HEK293 (cell line): ENCODE results near the gene MORC1.

Source experiments
- ZNF10 ChIP-seq: fragments of 450-650 bp; formaldehyde crosslinking; IDR thresholded peaks from 2 replicates; pipeline ENCODE4 v1.5.1; 2017; ENCODE audit warnings: missing biosample characterization, missing genetic modification characterization
- ZNF544 ChIP-seq: fragments of 450-650 bp; formaldehyde crosslinking; IDR thresholded peaks from 2 replicates; pipeline ENCODE4 v1.5.0; 2017; ENCODE audit warnings: missing biosample characterization, missing genetic modification characterization
- ZNF777 ChIP-seq: fragments of 450-650 bp; formaldehyde crosslinking; IDR thresholded peaks from 2 replicates; pipeline ENCODE4 v1.5.1; 2017; ENCODE audit warnings: missing biosample characterization, missing genetic modification characterization, borderline replicate concordance
- ZSCAN16 ChIP-seq: fragments of 450-650 bp; formaldehyde crosslinking; IDR thresholded peaks from 2 replicates; pipeline ENCODE4 v1.5.1; 2016; ENCODE audit warnings: missing biosample characterization, missing genetic modification characterization
- TF ChIP-seq, protein P1 (sequence below): fragments of 450-650 bp; formaldehyde crosslinking; IDR thresholded peaks from 2 replicates; pipeline ENCODE4 v1.5.1; 2017; ENCODE audit warnings: missing biosample characterization, missing genetic modification characterization
- TF ChIP-seq, protein P2 (sequence below): fragments of 450-650 bp; formaldehyde crosslinking; IDR thresholded peaks from 2 replicates; pipeline ENCODE4 v1.5.1; 2016; ENCODE audit warnings: missing biosample characterization, missing genetic modification characterization

- TF ChIP-seq, protein P1, sequence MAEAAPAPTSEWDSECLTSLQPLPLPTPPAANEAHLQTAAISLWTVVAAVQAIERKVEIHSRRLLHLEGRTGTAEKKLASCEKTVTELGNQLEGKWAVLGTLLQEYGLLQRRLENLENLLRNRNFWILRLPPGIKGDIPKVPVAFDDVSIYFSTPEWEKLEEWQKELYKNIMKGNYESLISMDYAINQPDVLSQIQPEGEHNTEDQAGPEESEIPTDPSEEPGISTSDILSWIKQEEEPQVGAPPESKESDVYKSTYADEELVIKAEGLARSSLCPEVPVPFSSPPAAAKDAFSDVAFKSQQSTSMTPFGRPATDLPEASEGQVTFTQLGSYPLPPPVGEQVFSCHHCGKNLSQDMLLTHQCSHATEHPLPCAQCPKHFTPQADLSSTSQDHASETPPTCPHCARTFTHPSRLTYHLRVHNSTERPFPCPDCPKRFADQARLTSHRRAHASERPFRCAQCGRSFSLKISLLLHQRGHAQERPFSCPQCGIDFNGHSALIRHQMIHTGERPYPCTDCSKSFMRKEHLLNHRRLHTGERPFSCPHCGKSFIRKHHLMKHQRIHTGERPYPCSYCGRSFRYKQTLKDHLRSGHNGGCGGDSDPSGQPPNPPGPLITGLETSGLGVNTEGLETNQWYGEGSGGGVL, result no peak
- TF ChIP-seq, protein P2, sequence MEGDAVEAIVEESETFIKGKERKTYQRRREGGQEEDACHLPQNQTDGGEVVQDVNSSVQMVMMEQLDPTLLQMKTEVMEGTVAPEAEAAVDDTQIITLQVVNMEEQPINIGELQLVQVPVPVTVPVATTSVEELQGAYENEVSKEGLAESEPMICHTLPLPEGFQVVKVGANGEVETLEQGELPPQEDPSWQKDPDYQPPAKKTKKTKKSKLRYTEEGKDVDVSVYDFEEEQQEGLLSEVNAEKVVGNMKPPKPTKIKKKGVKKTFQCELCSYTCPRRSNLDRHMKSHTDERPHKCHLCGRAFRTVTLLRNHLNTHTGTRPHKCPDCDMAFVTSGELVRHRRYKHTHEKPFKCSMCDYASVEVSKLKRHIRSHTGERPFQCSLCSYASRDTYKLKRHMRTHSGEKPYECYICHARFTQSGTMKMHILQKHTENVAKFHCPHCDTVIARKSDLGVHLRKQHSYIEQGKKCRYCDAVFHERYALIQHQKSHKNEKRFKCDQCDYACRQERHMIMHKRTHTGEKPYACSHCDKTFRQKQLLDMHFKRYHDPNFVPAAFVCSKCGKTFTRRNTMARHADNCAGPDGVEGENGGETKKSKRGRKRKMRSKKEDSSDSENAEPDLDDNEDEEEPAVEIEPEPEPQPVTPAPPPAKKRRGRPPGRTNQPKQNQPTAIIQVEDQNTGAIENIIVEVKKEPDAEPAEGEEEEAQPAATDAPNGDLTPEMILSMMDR (tag by site-specific recombination), result no peak
- TF ChIP-seq ZSCAN16 (tag by site-specific recombination), result no peak
- no peak for TF ChIP-seq ZNF544 (tag by site-specific recombination)
- TF ChIP-seq ZNF10 (tag by site-specific recombination), result no peak
- no peak for TF ChIP-seq ZNF777 (tag by site-specific recombination)
Observed at GRCh38 chr3:109143646-109144045, 25.7 kb upstream of the MORC1 start.
